ENCODE data around the gene ZNF536.
A peak's percentile ranks its signal among the peaks of the same experiment; 100 is the strongest.
"Not testable (repeated sequence)": the region's sequence is repeated elsewhere in the genome, so short reads cannot be mapped to it uniquely, and the experiment has no call there.

Gene ZNF536

DNA sequence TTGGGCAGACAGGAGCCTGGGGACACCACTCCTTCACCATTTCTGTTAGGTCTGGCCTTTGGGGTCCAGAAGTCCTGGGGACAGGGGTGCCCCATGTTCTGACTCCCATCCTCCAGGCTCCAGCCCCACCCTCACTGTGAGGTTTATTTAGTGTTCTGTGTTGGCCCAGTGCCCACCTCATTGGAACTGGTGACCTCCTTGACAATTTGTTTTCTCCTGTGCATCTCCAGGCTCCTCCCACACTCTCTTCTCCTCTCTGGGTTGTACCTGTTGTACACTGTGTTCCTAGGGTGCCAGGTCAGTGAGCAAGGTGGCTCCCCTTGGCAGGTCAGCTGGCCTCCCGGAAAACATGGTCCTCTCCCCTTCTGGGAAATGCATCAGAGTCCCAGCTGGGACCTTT lies 110.8 kb downstream of the ZNF536 start:
- no peak for DNase-seq (ENCODE audit: low spot score)

DNA sequence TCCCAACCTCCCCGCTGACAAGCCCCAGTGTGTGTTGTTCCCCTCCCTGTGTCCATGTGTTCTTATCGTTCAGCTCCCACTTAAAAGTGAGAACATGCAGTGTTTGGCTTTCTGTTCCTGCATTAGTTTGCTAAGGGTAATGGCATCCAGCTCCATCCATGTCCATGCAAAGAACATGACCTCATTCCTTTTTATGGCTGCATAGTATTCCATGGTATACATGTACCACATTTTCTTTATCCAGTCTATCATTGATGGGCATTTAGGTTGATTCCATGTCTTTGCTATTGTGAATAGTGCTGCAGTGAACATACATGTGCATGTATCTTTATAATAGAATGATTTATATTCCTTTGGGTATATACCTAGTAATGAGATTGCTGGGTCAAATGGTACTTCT lies 114.1 kb downstream of the ZNF536 start:
- DNase-seq (ENCODE audit: low spot score), result not testable (repeated sequence)

DNA sequence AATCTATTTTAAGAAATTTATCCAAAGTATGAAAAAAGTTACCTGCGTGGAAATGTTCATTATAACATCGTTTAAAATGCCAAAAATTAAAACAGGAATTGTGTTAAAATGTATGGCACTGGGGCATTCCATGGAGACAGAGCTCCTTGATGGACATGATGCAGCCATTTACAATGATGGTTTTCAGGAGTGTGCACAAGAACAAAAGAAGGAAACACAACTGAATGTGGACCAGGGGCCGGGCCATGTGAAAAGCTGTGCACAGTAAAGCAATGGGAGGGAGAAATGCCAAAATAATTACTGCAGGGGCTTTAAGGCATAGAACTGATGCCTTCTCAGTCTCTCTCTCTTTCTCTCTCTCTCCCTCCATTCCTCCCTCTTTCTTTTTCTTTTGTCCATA lies 115.0 kb downstream of the ZNF536 start:
- DNase-seq (ENCODE audit: low spot score), result no peak

DNA sequence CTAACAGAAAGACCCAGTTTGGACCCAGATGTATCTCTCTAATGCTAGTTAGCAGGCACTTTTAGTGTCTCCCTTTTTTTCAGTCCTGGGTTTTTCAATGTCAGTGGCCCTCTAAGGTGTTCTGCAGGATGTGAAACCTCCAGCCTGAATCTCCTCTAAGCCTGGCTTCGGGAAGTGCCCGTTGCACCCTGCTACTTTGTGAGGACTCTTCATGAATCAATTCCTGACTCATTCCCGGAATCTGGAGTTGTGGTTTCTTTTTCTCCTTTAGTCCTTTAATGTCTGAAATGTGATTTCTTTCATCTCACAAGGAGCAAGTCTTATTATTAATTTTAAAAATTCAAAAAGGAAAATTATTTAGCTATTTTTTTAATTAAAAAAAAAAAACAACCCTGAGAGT lies 116.0 kb downstream of the ZNF536 start:
- DNase-seq (ENCODE audit: low spot score), result no peak

DNA sequence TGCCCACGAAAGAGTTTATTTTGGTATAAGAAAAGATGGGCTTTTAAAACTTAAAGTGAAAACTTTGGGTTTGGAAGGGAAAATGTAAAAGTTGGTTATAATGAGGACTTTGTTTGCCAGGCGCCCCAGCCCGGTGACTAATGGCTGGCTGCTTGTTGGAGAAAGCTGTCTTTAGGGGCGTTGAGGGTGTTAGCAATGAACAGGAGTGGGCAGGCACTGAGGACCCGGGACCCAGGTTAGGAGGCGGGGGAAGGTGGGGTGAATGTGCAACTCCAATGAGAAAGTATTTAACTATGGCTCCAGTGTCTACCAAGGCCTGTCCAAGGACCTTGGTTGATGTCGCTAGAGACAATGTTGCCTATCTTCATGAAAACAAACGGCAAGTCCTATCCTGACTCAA lies 118.6 kb downstream of the ZNF536 start:
- no peak for DNase-seq (ENCODE audit: low spot score)

DNA sequence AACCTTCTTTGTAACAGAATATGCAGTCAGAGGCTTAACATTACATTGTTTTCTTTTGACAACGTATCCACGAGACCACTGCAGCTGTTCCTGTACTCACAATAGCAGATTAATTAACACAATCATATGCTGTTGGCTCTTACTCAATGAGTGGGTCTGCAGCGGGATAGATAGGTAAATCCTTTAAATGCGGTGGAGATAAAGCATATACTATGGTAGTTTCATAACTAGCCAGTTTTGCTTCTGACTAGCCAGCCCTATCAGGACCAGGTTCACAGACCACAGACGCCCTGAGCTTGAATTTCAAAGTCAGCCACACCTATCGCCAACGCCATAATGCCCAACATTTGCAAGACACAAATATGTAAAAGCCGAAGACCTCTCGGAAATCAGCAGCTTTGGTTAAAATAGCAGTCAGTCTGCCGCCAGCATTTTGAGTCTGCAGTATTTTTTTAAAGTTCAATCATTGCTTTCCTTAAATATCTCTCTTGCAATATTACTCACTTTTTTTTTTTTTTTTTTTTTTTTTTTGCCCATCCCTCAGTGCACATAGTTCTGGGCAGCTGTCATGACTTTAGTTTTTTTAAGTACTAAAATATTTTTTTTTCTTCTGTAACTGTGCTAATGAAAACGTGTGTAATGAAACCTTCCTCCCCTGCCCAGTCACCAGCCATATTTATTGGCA lies 120.5 kb downstream of the ZNF536 start:
- DNase-seq (ENCODE audit: low spot score), result no peak

DNA sequence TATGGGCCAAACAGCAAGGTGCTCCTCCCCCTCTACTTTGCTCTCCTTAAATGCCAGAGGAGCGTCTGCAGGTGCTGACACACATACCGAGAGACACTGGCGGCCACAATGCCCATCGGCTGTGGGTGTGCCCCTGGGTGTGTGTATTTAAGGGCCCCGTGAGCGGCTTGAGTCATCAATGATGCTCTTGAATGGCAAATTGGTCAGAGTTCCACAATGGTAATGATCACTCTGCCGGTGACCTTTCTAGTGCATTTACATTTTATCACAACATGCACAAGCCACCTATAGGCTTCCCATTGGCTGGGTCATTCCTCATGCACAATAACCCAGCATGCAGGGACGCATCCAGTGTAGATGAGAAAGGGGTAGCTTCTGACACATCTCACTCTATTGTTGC lies 124.8 kb downstream of the ZNF536 start:
- no peak for DNase-seq (ENCODE audit: low spot score)

DNA sequence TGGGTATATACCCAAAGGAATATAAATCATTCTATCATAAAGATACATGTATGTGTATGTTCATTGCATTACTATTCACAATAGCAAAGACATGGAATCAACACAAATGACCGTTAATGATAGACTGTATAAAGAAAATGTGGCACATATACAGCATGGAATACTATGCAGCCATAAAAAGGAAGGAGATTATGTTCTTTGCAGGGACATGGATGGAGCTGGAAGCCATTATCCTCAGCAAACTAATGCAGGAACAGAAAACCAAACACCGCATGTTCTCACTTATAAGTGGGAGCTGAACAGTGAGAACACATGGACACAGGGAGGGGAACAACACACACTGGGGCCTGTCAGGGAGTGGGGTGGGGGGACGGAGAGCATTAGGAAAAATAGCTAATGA lies 125.9 kb downstream of the ZNF536 start:
- not testable (repeated sequence) for DNase-seq (ENCODE audit: low spot score)

DNA sequence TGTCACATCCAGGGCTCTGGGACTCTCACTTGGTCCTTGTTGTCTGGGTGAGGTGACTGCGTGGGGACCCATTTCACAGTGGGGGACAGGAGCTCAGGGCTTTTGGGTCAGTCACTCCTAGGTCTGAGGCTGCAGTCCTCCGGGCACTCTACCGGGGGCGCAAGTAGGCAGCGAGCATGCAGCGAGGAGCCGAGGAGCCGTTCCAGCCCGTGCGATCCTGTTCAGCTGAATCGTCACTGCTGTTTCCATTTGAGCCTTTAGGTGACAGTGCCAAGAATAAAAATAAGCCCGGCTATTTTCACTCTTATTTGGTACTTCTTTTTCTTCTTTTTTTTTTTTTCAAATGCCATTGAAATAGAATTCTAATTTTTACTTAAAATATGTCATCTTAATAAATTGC lies 126.5 kb downstream of the ZNF536 start:
- peak; percentile 28 for DNase-seq (ENCODE audit: low spot score)

DNA sequence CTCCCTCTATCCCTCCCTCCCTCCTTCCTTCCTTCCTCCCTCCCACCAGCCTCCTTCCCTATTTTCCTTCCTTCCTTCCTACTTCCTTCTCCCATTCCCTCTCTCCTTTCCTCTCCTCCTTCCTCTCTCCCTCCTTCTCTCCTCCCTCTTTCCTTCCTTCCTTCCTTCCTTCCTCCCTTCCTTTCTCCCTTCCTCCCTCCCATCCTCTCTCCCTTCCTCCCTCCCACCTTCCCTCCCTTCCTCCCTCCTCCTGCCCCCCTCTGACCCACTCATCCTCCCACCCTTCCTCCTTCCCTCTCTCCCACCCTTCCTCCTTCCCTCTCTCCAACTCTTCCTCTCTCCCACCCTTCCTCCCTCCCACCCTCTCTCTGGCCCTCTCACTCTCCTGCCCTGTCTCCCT lies 132.1 kb downstream of the ZNF536 start:
- no peak for DNase-seq (ENCODE audit: low spot score)

DNA sequence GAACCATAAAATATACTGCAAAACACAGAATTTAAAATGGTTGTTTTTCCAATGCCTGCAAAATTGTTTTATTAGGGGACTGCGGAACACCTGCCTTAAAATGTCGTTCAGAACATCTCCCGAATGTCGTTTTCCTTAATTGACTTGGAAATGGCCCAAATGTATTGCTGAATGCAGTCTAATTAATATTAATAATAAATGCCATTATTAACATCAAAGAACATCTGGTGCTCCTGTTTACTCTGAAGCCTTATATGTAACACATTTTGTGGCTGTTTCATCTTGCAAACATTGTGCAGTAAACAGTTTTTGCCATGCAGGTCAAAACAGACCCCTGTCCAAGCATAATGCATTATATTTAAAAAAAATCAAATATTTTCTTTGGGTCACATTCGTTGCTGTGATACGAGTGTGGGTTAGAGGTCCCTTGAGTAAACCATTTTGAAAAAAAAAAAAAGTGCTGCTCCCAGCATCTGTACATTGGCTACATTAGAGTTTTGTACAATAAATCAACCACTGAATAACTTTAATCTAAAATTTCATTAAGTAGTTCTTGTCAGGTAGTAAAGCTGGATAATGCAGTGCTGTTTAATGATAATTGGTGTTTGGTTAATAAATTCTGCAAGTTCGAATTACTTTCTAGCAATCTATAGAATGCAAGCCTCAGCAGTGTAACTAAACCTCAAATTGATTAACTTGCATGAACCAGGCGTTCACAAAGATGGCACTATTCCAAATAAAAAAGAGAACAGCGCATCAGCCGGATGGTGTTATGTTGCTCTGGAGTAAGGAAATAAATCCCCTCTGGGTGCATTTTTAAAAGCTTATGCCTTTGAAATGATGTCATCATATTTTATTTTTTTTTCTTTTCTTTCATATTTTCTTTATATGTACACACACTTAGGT lies 140.2 kb downstream of the ZNF536 start:
- no peak for DNase-seq (ENCODE audit: low spot score)

DNA sequence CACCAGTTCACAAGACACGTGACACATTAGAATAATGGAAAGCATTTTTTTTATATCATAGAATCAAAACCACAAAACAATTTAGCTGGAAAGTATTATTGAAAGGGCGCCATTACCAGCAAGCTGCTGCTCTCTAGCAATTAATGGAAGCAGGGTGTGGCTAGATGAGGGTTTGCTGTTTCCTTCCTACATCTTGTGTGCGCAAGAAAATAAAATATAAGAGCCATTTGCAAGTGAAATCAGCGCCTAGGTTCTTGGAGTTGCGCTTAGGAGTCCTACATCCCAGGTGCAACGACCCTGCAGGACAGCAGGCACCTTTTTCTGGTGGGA lies 140.9 kb downstream of the ZNF536 start:
- no peak for DNase-seq (ENCODE audit: low spot score)

DNA sequence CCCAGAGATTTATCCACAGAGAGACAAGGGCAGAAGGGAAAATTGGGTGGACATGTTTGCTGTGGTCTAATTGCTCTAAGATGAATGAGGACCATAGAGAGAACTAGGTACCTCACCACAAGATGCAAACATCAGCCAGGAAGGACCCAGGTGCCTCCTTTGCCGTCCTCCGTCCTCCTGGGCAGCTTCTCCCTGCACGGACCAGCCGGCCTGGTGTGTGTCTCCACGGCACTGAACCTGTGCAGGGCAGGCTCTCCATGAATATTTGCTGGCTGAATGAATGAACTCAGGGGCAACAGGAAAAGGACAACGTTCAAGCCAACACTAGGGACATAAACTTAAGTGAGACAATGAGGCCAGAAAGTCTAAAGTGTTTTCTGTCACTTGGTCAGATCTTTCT lies 143.9 kb downstream of the ZNF536 start:
- DNase-seq (ENCODE audit: low spot score), result no peak

DNA sequence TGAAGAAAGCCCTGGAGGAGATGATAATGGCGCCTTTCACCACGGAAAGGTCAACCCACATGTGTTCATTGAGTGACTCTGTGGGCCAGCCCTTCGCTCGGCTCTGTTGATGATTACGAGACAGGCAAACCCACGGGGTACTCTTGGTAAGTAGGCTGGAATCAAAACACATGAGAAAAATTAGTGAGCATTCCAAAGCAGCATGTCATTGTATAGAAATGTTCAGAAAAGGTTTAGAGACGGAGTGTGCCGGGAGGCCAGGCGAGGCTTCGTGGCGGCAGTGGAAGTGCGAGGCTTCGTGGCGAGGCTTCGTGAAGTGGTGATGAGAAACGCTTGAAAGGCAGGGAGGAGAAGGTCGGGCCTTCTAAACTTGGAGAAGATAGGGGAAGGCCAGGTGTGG lies 144.3 kb downstream of the ZNF536 start:
- DNase-seq (ENCODE audit: low spot score), result no peak

DNA sequence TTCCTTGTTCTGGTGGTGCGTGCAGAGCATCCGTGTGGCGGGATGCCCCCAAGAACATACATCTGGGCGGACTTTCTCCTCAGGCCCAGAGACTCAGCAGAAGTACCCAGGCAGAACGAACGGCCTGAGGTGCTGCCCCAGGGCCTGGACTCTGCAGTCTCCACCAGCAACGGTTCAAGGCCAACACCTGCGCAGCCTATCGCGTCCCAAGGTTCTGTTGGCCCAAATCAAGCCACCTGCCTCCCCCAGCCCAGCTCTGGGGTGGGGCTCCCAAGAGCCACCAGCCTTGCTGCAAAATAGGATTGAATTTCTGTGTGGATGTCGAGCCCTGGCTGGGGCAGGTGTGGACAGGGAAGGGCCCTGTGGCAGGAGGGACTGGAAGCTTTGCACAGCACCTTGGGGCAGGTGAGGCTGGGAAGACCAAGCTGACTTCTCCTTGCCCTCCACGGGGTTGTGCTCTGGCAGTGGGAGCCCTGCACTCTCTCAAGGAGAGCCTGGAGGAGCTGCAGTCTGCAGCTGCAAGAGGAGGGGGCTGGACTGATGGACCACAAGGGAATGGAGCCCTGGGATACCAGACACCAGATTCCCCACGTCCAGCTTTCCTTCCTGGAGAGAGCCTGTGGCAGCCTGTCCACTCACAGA lies 146.9 kb downstream of the ZNF536 start:
- no peak for DNase-seq (ENCODE audit: low spot score)

DNA sequence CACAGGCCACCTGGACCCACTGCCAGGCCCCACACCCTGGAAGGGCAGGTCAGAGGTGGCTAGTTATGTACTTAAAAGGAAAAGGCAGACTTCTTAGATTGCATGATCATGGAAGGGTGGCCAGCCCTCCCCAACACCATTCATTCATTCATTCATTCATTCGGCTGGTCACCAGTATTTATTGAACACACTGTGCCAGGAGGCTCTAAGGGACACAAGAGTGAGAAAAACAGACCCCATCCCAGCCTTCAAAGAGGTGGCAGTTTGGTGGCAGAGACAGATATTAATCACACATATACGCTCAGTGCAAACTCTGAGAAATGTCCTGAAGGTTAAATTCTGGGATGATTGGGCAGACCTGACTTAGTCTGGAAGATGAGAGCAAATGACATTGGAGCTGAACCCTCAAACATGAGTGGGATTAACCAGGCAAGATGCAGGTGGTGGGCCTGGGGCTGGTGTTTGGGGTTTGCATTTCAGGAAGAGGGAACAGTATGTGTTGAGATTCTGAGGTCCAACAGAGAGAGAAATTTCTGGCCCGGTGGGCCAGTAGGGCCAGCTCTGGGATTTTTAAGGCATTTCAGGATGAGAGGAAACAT lies 147.5 kb downstream of the ZNF536 start:
- no peak for DNase-seq (ENCODE audit: low spot score)

DNA sequence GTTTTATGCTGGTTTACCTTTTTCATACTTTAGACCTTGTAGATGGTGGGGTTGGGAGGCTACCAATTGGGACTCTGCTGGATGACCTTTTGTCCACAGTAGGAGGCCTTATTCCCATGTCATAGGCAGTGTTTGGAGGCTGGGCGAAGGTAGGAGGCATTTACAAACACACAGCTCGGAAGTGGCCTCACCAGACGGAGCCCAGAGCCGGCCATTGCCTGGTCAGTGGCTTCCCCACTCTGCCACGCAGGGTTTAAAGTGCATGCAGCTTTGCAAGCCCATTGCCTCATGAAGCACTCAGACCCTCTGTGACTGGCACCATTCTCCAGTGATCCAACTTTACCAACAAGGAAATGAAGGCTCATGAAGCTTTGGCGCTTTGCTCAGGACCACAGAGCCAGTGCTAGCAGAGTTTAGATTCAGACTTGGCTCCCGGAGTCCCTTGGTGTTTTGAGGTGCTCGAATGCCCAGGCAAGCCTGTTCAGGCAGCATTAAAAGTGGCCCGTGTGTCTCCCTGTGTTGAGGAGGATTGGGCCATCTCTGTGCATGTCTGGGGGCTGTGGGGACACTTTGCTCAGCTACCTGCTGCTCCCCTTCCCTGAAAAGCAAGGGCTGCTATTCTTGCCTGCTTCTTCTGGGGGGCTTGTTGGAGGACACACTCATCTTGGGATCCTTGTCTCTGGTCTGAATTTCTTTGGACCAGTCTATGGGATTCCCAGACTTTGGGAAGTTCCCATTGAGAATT lies 148.7 kb downstream of the ZNF536 start:
- DNase-seq (ENCODE audit: low spot score), result no peak

DNA sequence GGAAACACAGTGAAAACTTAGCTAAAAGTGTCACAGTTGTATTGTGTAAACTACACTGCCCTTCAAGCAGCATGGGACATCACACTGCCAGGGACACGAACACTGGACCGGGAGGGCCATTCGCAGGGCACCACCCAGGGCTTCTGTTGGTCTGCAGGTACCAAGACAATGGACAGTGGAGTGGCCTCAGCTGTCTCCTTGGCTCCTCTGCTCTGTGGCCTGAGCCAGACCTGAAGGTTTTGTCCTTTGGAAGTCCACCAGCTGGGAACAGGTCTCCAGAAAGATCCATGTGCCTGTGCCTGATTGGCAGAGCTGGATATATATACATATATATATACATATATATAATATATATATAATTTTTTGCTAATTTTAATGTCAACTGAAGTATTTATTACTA lies 149.8 kb downstream of the ZNF536 start:
- no peak for DNase-seq (ENCODE audit: low spot score)

DNA sequence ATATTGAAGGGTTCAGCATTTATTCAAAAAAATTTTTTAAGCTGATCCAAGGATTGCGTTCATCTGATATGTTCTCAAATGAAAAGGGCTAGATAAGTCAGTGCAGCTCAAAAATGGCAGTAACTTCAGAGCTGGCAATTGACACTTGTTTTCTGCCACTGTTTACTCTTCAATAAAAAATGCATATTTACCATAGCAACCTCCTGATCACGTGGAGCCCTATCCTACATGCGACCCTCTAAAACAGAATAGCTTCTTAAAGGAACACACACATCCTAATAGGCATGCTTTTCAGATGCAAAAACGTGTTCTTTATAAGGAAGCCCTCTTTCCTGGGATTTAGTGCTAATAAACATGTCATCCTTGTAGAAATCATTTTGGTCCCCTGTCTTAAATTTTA lies 150.2 kb downstream of the ZNF536 start:
- DNase-seq (ENCODE audit: low spot score), result no peak

DNA sequence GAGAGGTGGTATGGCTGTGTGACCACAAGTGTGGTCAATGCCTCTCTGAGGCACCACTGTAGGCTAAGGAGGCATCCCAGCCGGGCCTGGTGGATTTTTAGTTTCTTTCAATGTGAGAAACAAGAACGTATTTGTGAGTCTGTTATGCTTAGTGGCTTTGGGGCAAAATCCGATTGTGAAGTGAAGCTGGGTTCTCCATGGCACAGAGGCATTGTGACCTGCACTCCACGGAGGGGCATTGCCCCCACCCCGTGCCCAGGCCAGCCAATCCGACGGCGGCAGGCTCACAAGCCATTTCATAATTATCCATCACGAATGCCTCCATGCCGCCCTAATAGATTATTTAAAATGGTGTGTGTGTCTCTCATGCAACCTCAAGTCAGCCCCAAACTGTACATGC lies 151.6 kb downstream of the ZNF536 start:
- DNase-seq (ENCODE audit: low spot score), result no peak

DNA sequence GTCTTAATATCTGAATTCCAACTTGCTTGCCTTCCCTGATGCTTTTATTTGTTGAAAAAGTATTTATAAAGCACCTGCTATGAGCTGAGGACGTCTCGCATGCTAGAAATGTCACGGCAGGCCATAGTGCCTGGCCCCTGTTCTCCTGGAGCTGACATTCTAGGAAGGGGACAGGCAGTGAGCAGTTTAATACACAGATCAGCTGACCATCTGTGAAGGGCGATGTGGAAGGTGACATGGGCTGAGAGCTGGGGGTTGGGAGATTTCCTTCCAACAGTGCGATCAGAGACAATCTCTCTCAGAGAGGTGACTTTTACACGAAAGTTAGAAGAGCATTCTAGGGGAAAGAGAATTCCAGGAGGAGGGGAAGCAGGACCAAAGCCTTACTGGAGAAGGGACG lies 153.2 kb downstream of the ZNF536 start:
- DNase-seq (ENCODE audit: low spot score), result no peak

DNA sequence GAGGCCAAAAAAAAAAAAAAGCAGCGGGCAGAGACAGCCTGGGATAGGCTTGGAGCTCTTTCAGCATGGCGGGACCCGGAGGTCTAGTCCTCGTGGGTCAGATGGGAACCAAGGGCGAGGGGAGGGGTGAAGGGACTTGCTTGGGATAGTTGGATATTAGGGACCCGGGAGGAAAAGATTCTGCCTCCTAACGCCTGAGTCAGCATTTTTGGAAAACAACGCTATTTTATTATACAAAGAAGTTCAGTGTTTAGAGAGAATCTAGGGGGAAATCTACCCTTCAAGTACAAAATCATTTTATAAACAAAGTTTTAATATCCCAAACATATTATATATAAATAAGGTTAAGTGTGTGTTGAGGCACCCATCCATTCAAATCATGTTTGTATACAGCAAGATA lies 156.7 kb downstream of the ZNF536 start:
- no peak for DNase-seq (ENCODE audit: low spot score)

Data from putamen (tissue), 1 donor.